IPS DF 4.7 (cell line): Measurements from ENCODE around the gene CHRNA1.

Experiments
- DNase-seq: peaks from one replicate; pipeline ENCODE4 v3.0.0-alpha.2; 2013; ENCODE audit warnings: low spot score; ENCODE audit errors: extremely low read depth

The CHRNA1 gene

DNA sequence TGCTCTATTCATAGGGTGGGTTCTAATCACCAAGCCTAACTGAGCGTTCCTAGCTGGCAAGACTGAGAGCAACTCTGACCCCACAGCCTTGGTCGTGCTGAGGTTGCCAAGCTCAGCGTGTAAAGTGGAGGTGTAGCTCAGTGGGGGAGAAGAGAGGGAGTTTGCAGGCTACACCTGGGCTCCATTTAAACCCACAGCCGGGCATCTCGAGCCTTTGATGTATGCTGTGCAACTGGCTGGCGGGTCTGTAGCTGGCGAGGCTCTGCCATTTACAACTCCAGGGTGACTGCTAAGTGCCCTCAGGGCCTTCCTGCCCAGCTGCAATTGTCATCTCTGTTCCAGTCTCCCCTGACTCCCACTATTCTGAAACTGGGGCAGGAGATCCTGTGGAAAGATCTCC is 20.0 kb upstream of the CHRNA1 start:
- no peak for DNase-seq

DNA sequence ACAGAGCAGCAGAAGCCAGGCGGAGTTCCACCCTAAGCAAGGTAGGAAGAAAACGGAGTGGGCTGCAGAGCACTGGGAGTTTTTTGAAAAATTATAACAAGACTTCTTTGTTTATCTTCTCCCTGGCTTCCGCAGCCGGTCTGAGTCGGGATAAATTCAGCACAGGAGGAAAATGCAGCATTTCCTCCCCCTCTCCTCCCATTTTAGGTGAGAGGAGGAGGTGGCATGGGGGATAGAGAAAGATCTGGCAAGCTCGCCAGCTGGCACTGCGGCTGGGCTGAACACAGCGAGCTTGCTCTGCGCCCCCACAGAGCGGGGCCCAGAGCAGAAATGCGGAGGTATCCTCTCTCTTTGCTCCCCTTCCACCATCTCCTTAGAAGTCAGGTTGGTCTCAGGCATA is 17.7 kb upstream of the CHRNA1 start:
- DNase-seq = no peak

DNA sequence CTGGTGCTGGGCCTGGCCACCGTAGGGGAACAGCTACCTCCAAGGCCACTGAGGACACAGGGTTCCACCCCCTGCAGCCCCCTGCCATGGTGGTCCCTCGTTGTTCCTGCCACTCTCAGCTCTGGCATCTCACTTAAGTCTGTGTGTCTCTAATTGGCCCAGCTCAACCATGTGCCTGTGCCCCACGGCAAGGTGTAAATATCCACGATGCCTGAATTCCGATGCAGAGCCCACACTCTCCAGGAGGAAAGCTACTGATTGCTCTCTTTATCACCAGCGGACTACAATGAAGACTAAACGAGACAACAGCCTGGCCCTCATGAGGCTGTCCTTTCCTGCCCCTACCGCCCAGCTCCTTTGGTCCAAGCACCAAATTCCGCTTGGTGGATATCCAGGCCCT is 17.0 kb upstream of the CHRNA1 start:
- DNase-seq = no peak

DNA sequence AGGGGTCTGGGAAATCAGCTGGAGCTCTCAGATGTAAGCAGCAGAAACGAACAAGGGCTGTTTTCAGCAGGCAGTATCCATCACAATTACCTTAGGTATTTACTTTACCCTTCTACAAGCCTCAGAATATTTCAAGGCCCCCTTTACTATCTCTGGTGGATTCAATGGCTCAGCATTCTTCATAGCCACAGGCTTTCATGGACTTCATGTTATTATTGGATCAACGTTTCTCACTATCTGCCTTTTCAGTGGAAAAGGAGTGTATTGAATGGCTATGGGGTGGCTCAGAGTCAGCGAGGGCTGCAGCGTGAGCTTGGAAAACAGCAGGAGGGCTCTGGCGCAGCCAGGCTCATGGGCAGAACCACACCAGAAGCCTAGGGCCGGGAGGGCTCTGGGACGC is 16.6 kb upstream of the CHRNA1 start:
- DNase-seq = no peak

DNA sequence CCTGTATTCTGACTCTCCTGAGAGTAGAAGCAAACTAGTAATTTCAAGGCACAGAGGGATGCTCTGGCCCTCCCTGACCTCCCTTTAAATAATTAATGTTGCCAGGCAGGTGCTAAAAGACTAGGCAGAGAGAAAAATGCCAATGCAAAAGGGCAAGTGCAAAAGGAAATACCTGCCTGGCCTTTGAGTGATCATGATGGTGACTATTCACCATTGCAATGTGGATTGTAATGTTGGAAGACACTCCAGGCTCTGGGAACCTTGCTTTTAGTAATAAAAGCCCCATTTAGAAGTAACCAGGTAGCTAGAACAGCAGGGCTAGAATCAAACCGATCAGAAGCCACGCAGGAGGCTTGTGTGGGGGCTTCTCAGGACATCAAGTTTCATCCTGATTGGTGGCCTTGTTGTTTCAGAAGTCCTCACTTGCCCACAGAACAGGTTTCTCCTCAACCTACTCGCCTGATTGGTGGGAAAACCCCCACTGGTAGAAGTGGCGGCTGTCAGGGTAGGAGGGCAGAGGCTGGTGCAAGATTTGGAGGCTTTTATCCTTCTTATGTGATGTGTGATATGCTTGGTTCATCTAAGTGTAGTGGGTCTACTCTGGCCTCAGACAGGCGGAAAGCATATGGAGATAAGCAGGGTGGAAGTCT is 16.0 kb upstream of the CHRNA1 start:
- DNase-seq = no peak

DNA sequence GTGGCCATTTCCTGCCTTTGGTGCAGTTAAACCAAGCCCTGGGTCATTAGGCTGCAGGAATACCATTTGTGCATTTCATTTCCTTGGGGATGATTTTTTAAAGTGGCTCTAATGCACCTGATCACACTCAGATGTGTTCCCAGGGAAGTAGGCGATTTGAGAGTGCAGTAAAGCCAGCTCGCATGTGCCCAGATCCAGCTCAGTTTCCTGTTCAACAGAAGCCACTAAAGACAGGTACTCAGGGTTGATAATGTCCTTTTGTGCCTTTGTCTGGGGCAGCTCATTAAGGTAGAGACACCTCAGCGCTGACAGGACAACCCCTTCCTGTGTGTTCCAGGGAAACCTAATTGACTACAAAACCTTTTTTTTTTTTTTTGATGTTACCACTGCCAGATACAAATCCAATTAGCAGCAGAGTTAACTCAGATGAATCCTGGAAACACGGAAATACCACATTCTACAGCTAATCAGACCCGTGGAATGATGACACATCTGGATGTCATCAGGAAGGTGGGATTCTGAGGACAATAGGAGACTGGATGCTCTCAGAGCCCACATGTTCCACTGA is 15.2 kb upstream of the CHRNA1 start:
- DNase-seq = no peak

DNA sequence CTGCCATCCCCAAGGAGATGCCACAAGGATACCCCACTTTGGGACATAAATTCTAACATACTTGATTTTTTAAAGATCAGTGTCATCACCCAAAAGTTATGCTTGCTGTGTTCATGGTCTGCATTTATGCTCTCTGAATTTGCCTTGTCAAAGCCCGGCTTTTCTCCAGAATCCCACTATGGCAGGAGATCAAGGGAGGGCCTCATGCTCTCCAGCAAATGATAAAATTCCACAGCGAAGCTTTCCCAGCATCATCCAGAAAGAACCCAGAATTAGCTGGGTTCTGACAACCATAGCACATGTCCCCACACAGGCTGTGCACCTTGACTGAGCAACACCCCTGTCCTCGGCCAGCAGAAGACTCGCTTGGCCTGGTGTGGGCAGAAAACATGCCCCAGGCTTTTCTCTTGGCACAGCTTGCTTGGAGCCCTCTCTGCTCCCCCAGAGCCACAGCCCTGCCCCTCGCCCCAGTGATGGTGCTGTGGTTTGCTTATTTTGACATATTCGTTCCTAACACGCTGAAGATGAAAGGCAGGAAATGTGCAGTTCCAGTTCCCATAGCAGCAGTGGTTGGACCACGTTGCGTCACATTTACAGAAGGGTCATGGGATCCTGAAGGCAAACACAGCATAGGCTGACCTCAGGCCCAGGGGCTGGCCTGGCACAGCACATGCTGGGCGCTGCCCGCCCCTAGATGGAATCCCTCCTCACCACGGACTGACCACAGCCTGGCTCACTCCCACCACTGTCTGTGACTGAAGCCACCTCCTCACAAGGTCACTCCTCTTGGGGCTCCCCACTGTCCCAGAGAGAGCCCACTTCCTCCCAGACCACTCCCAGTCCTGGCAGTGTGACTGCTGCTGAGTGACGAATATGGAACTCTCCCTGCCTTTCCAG is 14.1 kb upstream of the CHRNA1 start:
- no peak for DNase-seq

DNA sequence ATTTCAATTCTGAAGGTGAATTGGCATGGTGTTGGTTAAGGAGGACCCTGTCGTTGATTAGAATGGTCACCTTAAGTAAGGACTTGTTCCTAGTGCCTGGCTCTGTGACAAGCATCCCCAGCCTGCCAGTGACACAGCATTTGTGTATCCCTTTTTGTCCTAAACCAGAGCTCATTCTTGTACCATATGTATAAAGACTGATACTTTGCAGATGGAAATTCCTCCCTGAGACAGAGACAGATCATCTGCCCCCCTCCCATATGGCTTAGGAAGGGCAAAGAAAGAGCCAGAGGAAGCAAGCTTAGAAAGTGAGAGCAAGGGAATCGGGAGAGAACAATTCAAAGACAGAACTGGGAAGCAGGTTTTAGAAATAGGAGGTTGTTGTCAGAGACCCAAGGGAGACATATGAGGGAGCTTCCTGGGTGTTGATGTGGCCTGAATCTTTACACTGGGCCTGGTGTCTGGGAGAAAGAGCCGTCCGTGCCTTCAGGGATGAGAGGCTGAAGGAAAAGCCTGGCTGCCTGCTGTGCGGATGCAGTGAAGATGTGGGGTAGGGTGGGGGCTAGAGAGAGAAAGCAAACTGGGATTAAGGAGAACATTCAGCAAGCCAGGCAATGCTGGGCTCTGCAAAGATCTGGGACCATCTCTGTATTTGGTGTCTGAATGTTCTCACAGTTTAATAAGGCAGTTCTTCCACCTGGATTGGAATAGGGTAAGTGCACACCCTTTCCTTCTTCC is 13.2 kb upstream of the CHRNA1 start:
- no peak for DNase-seq

DNA sequence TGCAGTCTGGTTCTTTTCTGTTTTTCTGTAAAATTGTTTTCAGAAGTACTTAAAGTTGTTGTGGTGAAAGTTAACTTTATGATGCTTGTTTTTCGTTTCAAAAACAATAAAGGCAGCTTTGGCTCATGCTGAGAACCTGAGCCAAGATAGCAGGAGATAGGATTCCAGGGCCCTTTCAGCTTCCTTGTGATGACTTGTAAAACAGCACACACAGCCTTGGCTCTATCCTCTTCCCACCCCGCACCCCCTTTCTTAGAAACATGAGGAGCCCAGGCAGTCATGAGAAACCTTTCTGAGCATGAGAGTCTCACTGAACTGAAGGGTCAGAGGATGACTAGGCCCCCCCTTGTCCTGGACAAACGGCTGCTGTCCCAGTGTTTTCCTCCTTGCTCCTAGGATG is 12.4 kb upstream of the CHRNA1 start:
- no peak for DNase-seq

DNA sequence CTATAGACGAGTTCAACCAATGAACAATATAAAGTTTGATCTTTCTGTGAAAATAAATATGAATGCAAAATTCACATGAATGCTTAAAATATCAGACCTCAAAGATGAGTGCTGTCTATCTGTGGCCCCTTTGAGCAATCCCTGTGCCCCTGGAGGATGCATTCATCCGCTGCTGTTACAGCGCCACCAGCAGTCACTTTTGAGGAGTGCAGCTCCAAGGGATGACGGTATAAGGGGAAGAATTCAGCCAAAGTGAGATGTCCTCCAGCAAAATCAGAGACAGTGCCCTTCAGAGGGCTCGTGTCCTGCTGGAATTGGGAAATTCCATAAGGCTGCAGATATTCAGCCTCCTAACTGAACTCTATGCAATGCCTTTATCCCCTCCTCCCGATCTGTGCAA is 12.0 kb upstream of the CHRNA1 start:
- DNase-seq = no peak

DNA sequence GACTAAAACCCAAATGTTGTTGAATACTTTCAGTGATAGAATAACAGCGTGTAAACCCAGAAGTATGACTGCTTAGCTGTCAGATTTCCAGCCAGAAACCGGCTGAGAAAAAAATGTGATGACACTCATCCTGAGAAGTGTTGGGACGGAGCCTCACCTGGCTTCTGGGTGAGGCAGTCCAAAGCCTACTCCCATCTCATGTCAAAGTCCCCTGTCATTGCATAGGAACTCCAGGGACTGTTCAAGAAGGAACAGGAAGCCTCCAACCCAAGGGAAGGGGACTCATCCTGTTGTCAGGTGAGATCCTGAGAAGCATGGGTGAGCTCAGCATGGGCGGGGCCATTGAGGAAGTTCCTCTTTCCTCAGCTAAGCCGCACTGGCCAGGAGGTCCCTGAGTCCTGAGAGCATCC is 11.3 kb upstream of the CHRNA1 start:
- DNase-seq = no peak

DNA sequence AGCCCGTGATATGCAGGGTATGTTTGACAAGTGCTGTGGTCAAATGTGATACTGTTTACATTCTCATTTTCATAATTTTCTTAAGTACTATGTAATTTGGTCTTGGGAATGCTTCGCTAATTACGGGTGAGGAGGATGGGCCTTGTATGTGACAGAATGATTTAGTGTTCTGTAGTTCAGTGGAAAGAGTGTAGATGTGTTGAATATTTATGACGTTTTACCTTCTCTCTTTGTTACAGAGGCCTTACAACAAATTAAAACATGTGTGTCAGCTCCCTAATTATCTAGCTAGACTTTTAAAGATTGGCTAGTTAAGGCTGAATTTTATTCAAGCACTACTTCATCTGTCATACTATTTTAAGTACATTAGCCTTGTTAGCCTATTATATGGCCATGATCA is 10.6 kb upstream of the CHRNA1 start:
- no peak for DNase-seq

DNA sequence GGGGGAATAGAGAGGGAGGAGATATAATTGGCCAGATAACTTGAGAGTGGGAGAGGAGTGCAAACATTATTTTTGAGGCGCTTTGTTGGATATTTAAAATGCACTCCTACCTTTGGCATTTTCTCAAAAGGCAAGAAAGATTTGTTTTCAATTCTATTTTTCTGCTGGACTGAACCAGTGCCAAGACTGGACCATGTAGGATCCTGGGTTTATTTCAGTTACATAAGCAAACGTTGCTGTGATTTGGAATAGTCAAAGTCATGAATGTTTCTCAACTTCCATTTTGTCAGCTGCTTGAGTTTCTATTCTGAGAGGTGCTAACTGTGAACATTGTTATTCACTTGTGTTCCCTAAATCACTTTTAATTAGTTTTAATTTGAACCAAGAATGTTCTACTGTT is 8.9 kb upstream of the CHRNA1 start:
- no peak for DNase-seq

DNA sequence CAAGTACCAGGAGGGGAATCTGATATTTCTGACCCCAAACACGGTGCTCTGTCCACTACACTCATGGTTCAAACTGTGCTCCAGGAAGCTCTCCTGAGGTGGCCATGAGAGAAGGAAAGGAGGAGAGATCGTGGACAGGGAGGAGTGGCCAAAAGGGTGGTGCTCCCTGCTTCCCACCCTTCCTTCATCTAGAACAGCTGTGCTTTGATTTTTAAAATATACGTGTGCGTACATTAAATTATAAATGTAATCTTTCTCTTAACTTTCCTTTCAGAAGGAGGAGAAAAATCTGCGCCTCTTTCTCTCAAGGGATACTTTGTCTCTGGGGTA is 8.2 kb upstream of the CHRNA1 start:
- DNase-seq = no peak

DNA sequence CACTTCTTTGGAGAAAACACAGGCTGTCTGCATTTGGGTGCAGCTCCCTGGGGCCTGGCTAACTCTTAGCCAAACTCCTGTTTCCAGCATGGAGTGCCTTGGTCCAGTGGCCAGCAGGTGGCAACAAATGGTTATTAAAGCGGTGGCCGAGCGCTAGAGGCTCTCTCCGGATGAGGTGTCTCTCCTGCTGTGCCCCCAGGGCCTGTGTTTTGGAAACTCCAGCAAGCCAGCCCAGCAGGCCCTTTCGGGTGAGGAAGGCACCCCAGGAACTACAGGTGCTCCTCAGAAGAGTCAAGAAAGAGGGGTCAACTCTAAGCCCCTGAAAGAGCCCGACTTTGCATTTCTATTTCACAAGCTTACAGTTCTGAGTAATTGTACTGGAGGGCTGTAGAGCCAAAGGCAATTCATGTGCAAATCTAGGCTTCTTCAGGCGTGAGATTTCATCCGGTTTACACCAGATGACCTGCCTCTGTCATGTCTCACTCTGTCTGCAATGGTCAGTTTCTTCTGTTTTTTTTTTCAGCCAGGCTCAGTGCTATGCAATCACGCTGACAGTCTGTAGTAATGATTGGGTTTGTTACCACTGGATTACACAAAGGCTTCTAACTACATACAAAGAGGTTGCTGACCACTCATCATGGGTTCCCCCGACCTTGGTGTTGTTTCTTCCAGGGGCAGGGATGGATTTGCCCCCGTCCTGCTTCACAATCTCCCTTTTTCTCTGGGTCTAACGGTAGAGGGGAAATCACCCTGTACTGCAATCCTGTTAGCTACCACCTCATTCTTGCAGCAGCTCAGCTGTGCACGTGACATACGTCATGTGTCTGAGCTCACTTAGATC is 7.6 kb upstream of the CHRNA1 start:
- no peak for DNase-seq

DNA sequence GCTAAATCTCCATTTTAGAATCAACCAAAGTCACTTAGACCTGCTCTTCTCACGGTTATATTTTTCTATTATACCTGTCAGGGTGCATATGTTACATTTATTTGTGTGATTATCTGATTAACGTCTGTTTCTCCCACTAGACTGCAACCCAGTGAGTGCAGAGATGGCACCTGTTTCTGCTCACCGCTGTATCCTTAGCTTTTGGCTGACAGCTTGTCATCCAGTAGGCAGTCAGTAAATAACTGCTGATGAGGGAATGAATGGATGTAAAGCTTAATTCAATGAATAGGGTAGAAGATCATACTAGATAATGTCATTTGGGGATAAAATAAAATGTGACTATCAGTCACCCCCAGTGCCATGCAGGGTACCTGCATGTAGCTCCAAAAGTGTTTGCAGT is 6.9 kb upstream of the CHRNA1 start:
- no peak for DNase-seq

DNA sequence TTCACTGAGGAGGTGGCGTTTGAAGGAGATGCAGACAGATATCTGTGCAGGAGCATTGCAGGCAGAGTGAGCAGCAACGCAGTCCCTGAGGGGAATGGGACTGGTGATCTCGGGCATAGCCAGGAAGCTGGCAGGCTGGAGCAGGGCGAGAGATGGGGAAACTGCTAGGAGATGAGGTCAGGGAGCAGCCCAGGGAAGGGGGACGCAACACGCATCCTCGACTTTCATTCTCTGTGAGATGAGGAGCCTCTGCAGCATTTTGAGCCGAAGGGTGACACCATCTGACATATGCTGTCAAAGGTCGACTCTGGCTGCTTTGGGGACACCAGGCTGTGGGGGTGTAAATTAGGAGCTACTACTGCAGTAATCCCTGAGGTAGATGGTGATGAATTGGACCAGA is 4.3 kb upstream of the CHRNA1 start:
- DNase-seq = no peak

DNA sequence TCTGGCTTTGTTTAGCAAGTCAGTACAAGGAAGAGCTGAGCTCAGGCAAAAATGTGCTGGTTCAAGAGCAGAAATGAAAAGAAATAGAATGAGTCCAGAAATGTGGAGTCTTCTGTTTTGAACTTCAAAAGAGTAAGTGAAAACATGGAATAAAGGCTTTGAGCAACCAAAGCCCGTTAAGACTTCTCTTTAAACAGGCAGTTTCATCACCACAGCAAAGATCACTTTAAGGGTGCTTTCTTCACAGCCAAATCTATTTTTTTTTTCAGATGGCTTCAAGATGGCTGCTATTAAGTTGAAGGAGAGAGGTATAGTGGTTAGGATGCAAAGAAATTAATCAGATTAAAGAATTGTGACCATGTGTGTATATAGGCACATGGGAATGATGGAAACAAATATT is 2.0 kb upstream of the CHRNA1 start:
- no peak for DNase-seq

DNA sequence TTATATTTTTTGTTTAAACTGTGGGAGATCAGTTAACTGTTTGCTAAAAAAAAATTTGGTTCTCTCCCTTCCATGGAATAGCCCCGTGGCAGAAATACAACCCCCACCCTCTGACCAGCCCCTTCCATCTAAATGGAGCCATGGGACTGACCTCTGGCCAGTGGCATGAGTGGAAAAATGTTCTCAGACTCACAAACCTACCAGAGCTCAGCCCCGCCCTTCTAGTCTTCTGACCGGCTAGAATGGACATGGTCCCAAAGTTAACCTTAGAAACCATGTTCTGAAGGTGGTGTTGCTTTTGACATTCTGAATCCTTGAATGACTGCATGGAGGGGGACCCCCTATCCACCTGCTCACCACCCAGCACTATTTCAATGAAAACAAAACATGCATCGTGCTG is 1.3 kb upstream of the CHRNA1 start:
- DNase-seq = no peak

DNA sequence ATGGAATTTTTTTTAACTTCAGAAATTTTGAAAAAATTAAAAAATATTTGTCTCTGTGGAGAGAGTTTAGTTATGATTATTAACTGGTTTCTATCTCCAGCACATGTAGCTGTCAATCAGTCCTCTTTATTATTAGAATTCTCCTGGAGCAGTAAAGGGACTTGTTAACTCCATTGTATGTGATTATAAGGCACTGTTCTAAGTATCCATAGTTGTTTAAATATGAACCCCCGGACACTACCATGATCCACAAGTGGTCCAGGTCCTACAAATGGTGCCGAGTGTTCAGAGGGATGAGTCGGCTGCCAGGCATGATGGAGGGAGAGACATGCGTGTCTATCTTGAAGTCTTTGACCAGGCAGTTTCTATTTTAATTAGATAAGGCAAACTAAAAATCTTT is 492 bp downstream of the CHRNA1 start:
- DNase-seq = no peak

DNA sequence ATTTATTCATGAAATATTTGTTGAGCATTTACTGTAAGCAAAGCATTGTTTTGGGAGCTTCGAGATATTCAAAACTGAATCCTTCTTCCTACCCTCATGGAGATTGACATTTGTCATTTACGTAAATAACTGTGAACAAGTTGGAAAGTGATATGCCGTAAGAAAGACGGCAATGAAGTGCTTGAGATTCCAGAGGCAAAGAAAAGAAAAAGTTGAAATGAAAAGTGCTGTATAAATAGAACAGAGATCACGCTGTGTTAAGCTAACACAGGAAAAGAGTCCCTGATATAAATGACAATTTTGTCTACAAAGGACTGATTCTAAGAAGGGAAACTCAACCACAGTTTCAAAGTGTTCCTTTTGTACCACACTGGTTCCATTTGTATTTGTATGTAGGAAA is 1.8 kb downstream of the CHRNA1 start:
- DNase-seq = no peak
